MCF 10A (cell line): Measurements from ENCODE around the gene IFI6. TPM values are rescaled to one million over a fixed set of nuclear protein-coding genes. Genes with fewer than 3 reads are reported as not detected.

Experiments
- BruUV-seq: library from RNA; stranded (reverse); fragments of 400-500 nt; replicated peaks from 2 replicates; lab custom pipeline; 2021; lab: Mats Ljungman, UMichigan
- CTCF ChIA-PET: fragments of 300-600 bp; sonication (Branson Sonifier 250); formaldehyde crosslinking; extraction: SDS; loops from one replicate; lab custom pipeline; 2021; ENCODE audit warnings: antibody characterized with exemption, inconsistent platforms; lab: Yijun Ruan, JAX
- POLR2A ChIA-PET: fragments of 300-600, 350-650 bp; sonication (Branson Sonifier 250); formaldehyde crosslinking; extraction: SDS; loops from one replicate; lab custom pipeline; 2020; ENCODE audit warnings: antibody characterized with exemption, inconsistent platforms; lab: Yijun Ruan, JAX
- DNase-seq: peaks from one replicate; pipeline ENCODE4 v3.0.0-alpha.2; 2018; ENCODE audit not compliant: unreplicated experiment
- H3K27ac Mint-ChIP-seq: one replicate; pipeline ENCODE4 v1.8.0; 2022; ENCODE audit warnings: mild to moderate bottlenecking, low read depth, mixed read lengths; ENCODE audit not compliant: unreplicated experiment
- H3K27me3 Mint-ChIP-seq: one replicate; pipeline ENCODE4 v1.8.0; 2022; ENCODE audit warnings: mixed read lengths; ENCODE audit not compliant: insufficient read depth, unreplicated experiment
- H3K36me3 Mint-ChIP-seq: one replicate; pipeline ENCODE4 v1.8.0; 2022; ENCODE audit warnings: mild to moderate bottlenecking, moderate library complexity, mixed read lengths; ENCODE audit not compliant: insufficient read depth, unreplicated experiment
- H3K4me1 Mint-ChIP-seq: one replicate; pipeline ENCODE4 v1.8.0; 2022; ENCODE audit warnings: mixed read lengths; ENCODE audit not compliant: insufficient read depth, unreplicated experiment
- H3K4me3 Mint-ChIP-seq: one replicate; pipeline ENCODE4 v1.8.0; 2022; ENCODE audit warnings: mild to moderate bottlenecking, moderate library complexity, mixed read lengths; ENCODE audit not compliant: unreplicated experiment
- H3K9me3 Mint-ChIP-seq: one replicate; pipeline ENCODE4 v1.8.0; 2022; ENCODE audit warnings: mixed read lengths; ENCODE audit not compliant: unreplicated experiment
- intact Hi-C: fragments of 100-400 bp; cut with micrococcal nuclease; formaldehyde crosslinking; loops from 2 replicates; pipeline ENCODE4 v1.14.1; 2022
- total RNA-seq: library from RNA; stranded (reverse); gene quantifications from 2 replicates; pipeline ENCODE4 v1.2.3, GENCODE V29; 2022
- TF ChIP-seq, protein P1 (sequence below): fragments of 200-600 bp; IDR thresholded peaks from one replicate; pipeline ENCODE4 v1.8.0; 2022; ENCODE audit warnings: antibody characterized with exemption, mild to moderate bottlenecking; ENCODE audit not compliant: unreplicated experiment

IFI6 gene
- total RNA-seq, 1 experiment from 2014 or later = 5.8 TPM

- H3K27me3 Mint-ChIP-seq = no peaks in the 10 kb centered on the region
- no peak overlapping the region for H3K4me3 Mint-ChIP-seq
- peak overlapping the region; percentile 14 for H3K27ac Mint-ChIP-seq
- H3K9me3 Mint-ChIP-seq = no peaks in the 10 kb centered on the region
- ChIA-PET CTCF (interaction anchor here (0.6 to 2.3 kb wide), 9 partner anchors 10 to 1233 kb away, joined by 3 to 14 read pairs (median 4); no protein-coding TSS in a partner anchor), POLR2A (interaction anchor here (0.6 to 1.9 kb wide), 3 partner anchors 9 to 113 kb away, joined by 3 to 13 read pairs (median 3); no protein-coding TSS in a partner anchor)
- no peaks in the 10 kb centered on the region for H3K36me3 Mint-ChIP-seq
- intact Hi-C loops = no loop called here
- DNase-seq = no peak
- BruUV-seq = no TSS peak
- TF ChIP-seq, protein P1, sequence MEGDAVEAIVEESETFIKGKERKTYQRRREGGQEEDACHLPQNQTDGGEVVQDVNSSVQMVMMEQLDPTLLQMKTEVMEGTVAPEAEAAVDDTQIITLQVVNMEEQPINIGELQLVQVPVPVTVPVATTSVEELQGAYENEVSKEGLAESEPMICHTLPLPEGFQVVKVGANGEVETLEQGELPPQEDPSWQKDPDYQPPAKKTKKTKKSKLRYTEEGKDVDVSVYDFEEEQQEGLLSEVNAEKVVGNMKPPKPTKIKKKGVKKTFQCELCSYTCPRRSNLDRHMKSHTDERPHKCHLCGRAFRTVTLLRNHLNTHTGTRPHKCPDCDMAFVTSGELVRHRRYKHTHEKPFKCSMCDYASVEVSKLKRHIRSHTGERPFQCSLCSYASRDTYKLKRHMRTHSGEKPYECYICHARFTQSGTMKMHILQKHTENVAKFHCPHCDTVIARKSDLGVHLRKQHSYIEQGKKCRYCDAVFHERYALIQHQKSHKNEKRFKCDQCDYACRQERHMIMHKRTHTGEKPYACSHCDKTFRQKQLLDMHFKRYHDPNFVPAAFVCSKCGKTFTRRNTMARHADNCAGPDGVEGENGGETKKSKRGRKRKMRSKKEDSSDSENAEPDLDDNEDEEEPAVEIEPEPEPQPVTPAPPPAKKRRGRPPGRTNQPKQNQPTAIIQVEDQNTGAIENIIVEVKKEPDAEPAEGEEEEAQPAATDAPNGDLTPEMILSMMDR = no peak
- H3K4me1 Mint-ChIP-seq = peaks cover 24% of the 10 kb centered on the region
These were observed 21.8 kb downstream of the IFI6 start for GRCh38 chr1:27650171-27650538.

DNA sequence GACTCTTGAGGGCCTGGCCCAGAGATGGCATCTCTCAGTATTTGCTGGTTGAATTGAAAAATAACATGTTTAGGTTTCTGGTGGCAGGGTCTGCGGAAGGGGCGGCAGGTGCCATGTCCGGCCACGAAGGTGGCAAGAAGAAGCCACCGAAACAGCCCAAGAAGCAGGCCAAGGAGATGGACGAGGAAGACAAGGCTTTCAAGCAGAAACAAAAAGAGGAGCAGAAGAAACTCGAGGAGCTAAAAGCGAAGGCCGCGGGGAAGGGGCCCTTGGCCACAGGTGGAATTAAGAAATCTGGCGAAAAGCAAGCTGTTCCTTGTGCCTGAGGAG, 22.7 kb downstream of the IFI6 start:
- no TSS peak for BruUV-seq
- no peaks in the 10 kb centered on the region for H3K9me3 Mint-ChIP-seq
- DNase-seq = no peak
- POLR2A ChIA-PET = interaction anchor here (0.7 to 1.9 kb wide), 3 partner anchors 10 to 637 kb away, joined by 3 to 13 read pairs (median 3); no protein-coding TSS in a partner anchor
- intact Hi-C loops = no loop called here
- peaks cover 20% of the 10 kb centered on the region for H3K4me1 Mint-ChIP-seq
- no peaks in the 10 kb centered on the region for H3K36me3 Mint-ChIP-seq
- TF ChIP-seq, protein P1 = no peak
- no peak overlapping the region for H3K27ac Mint-ChIP-seq
- CTCF ChIA-PET = interaction anchor here (0.6 to 2.3 kb wide), 6 partner anchors 11 to 509 kb away, joined by 3 to 14 read pairs (median 6); no protein-coding TSS in a partner anchor
- H3K4me3 Mint-ChIP-seq = no peak overlapping the region
- H3K27me3 Mint-ChIP-seq = no peaks in the 10 kb centered on the region

DNA sequence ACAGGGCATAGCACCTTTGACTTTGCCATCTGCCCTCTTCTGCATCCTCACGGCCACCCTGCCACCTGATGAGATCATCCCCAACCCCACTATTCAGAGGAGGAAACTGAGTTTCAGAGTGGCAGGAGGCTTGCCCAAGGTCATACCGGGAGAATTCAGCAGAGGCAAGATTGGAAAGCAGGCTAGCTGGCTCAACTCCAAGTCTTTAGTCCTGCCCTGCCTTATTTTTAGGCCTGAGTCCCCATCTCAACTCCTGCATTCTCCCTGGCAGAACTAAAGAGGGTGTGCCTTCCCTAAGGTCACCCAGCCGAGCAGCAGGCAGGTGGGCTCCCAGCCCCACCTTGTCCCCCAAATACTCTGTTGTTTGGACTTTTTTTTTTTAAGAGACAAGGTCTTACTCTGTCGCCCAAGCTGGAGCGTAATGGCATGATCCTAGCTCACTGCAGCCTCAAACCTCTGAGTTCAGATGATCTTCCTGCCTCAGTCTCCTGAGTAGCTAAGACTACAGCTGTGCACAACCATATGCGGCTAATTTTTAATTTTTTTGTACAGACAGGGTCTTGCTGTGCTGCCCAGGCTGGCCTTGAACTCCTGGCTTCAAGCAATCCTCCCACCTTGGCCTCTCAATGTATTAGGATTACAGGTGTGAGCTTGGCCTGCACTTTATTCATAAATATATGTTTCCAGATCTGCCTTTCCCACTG, 23.2 kb downstream of the IFI6 start:
- Mint-ChIP-seq H3K27ac (no peak overlapping the region), H3K9me3 (no peaks in the 10 kb centered on the region), H3K36me3 (no peaks in the 10 kb centered on the region), H3K4me3 (no peak overlapping the region), H3K4me1 (peaks cover 20% of the 10 kb centered on the region), H3K27me3 (no peaks in the 10 kb centered on the region)
- TF ChIP-seq, protein P1 = no peak
- POLR2A ChIA-PET = interaction anchor here (0.7 to 1.9 kb wide), 5 partner anchors 10 to 637 kb away, joined by 3 to 13 read pairs (median 3); no protein-coding TSS in a partner anchor
- DNase-seq = no peak
- intact Hi-C loops = no loop called here
- CTCF ChIA-PET = interaction anchor here (0.6 to 2.3 kb wide), 5 partner anchors 13 to 252 kb away, joined by 4 to 14 read pairs (median 5); no protein-coding TSS in a partner anchor
- BruUV-seq = no TSS peak

- intact Hi-C loops = no loop called here
- Mint-ChIP-seq H3K27ac (no peak overlapping the region), H3K4me3 (no peak overlapping the region), H3K36me3 (no peaks in the 10 kb centered on the region), H3K9me3 (no peaks in the 10 kb centered on the region), H3K27me3 (no peaks in the 10 kb centered on the region), H3K4me1 (peaks cover 20% of the 10 kb centered on the region)
- no TSS peak for BruUV-seq
- TF ChIP-seq, protein P1 = no peak
- ChIA-PET CTCF (interaction anchor here (0.5 to 1.5 kb wide), 3 partner anchors 14 to 1064 kb away, joined by 3 to 4 read pairs (median 4); no protein-coding TSS in a partner anchor), POLR2A (interaction anchor here (0.7 to 0.9 kb wide), 2 partner anchors 22 to 25 kb away, joined by 3 read pairs; partner anchors contain the start of gene IFI6)
- DNase-seq = no peak
These were observed 24.7 kb downstream of the IFI6 start for GRCh38 chr1:27647328-27647727.
